Endothelial cell of umbilical vein (primary cell): ENCODE results near the gene PLBD2. TPM values are rescaled to one million over a fixed set of nuclear protein-coding genes. Genes with fewer than 3 reads are reported as not detected.

Experiments
- BruUV-seq: library from RNA; stranded (reverse); fragments of 400-500 nt; replicated peaks from 2 replicates; lab custom pipeline; 2021; lab: Mats Ljungman, UMichigan
- CTCF ChIA-PET: fragments of 300-600, 350-600 bp; sonication (Branson Sonifier 250); formaldehyde crosslinking; loops from one replicate; lab custom pipeline; 2021; ENCODE audit warnings: antibody characterized with exemption, inconsistent platforms; lab: Charles Lee
- POLR2A ChIA-PET: fragments of 300-600, 350-600 bp; sonication (Branson Sonifier 250); formaldehyde crosslinking; loops from one replicate; lab custom pipeline; 2021; ENCODE audit warnings: antibody characterized with exemption, inconsistent platforms; lab: Charles Lee
- DNase-seq: peaks from one replicate; pipeline ENCODE4 v3.0.0-alpha.2; 2011; ENCODE audit warnings: low read depth, low spot score
- FAIRE-seq: peaks from 2 replicates; lab custom pipeline; 2011; peaks lifted over from hg19 to GRCh38; lab: Jason Lieb, UNC
- H2AFZ ChIP-seq: 2 replicates; pipeline ENCODE4 v1.6.0; 2012; ENCODE audit warnings: low read depth, low read length, control low read depth, inconsistent platforms
- H3K27ac ChIP-seq: 2 replicates; pipeline ENCODE4 v1.5.1; 2011; ENCODE audit warnings: low read depth, mild to moderate bottlenecking, control low read depth, low read length, moderate library complexity; ENCODE audit not compliant: insufficient read depth
- H3K27me3 ChIP-seq, 2 experiments: 2 replicates each; pipeline versions ENCODE4 v1.6.0 to v1.6.1; 2011; ENCODE audit warnings: low read length in 2 of 2, mixed read lengths in 1 of 2; ENCODE audit not compliant: control insufficient read depth in 2 of 2, insufficient read depth in 2 of 2
- H3K36me3 ChIP-seq, 2 experiments: 2 replicates in 1 of 2; 3 replicates in 1 of 2; pipeline ENCODE4 v1.5.1; 2011; ENCODE audit warnings: low read length in 2 of 2, mild to moderate bottlenecking in 1 of 2, moderate library complexity in 1 of 2; ENCODE audit not compliant: control insufficient read depth in 2 of 2, insufficient read depth in 2 of 2; ENCODE audit errors: extremely low read depth in 1 of 2
- H3K4me1 ChIP-seq: 3 replicates; pipeline ENCODE4 v1.5.1; 2011; ENCODE audit warnings: mild to moderate bottlenecking, low read length; ENCODE audit not compliant: control insufficient read depth, insufficient read depth; ENCODE audit errors: extremely low read depth
- H3K4me2 ChIP-seq: 2 replicates; pipeline ENCODE4 v1.6.1; 2011; ENCODE audit warnings: low read length, control low read depth, mixed read lengths; ENCODE audit not compliant: insufficient read depth
- H3K4me3 ChIP-seq, 3 experiments: fragments of 200-600 bp in 1 of 3; sonication (generic), shearing (Covaris generic) in 1 of 3; replicated peaks in 1 of 3; 2 replicates each; pipeline ENCODE4 v1.5.1; 2011 to 2016; ENCODE audit warnings: control low read depth in 3 of 3, low read length in 3 of 3, mild to moderate bottlenecking in 2 of 3, inconsistent platforms in 1 of 3, low read depth in 1 of 3, moderate library complexity in 1 of 3; ENCODE audit not compliant: insufficient read depth in 1 of 3
- H3K79me2 ChIP-seq: 2 replicates; pipeline ENCODE4 v1.6.0; 2012; ENCODE audit warnings: low read length, inconsistent platforms; ENCODE audit not compliant: control insufficient read depth, insufficient read depth
- H3K9ac ChIP-seq: replicated peaks from 2 replicates; pipeline ENCODE3; 2011; ENCODE audit warnings: low read length, control low read depth; ENCODE audit not compliant: insufficient read depth; ENCODE audit errors: extremely low read depth
- H3K9me1 ChIP-seq: replicated peaks from 3 replicates; pipeline ENCODE4 v1.6.0; 2011; ENCODE audit warnings: mild to moderate bottlenecking, low read length; ENCODE audit not compliant: control insufficient read depth, insufficient read depth; ENCODE audit errors: extremely low read depth
- H3K9me3 ChIP-seq: replicated peaks from 2 replicates; pipeline ENCODE4 v1.5.1; 2012; ENCODE audit warnings: low read length, inconsistent platforms; ENCODE audit not compliant: control insufficient read depth, insufficient read depth
- H4K20me1 ChIP-seq: replicated peaks from 2 replicates; pipeline ENCODE3; 2011; ENCODE audit warnings: mild to moderate bottlenecking, low read length; ENCODE audit not compliant: control insufficient read depth, insufficient read depth; ENCODE audit errors: extremely low read depth
- EZH2 ChIP-seq: IDR thresholded peaks from 2 replicates; pipeline ENCODE4 v1.6.1; 2012; ENCODE audit warnings: borderline replicate concordance, low read depth, mild to moderate bottlenecking, moderate library complexity, low read length, inconsistent platforms; ENCODE audit not compliant: severe bottlenecking
- FOS ChIP-seq: IDR thresholded peaks from 2 replicates; pipeline ENCODE4 v1.6.1; 2011; ENCODE audit warnings: mild to moderate bottlenecking, low read length, moderate library complexity, borderline replicate concordance; ENCODE audit not compliant: insufficient read depth
- GATA2 ChIP-seq: IDR thresholded peaks from 2 replicates; pipeline ENCODE4 v1.7.0; 2011; ENCODE audit warnings: low read depth, mild to moderate bottlenecking, moderate library complexity, mixed read lengths, low read length; ENCODE audit not compliant: insufficient read length, insufficient read depth
- JUN ChIP-seq: IDR thresholded peaks from 2 replicates; pipeline ENCODE4 v1.6.1; 2011; ENCODE audit warnings: borderline replicate concordance, low read depth; ENCODE audit not compliant: insufficient read length, insufficient read depth
- MYC ChIP-seq: IDR thresholded peaks from one replicate; pipeline ENCODE4 v1.6.1; 2011; ENCODE audit warnings: mild to moderate bottlenecking, low read depth, low read length
- POLR2A ChIP-seq: IDR thresholded peaks from 2 replicates; pipeline ENCODE4 v1.6.1; 2012; ENCODE audit warnings: low read depth, mild to moderate bottlenecking, control low read depth, low read length
- POLR2AphosphoS5 ChIP-seq: IDR thresholded peaks from 2 replicates; pipeline ENCODE4 v1.6.1; 2012; ENCODE audit warnings: low read depth, mild to moderate bottlenecking, control low read depth, low read length, moderate library complexity; ENCODE audit not compliant: insufficient read depth
- dilution Hi-C: fragments of 300-500 bp; cut with MboI; formaldehyde crosslinking; loops from one replicate; pipeline ENCODE4 v1.15.0; 2019; ENCODE audit warnings: low sequenced_read_pairs; ENCODE audit not compliant: extremely low pct_ligation_motif_present
- intact Hi-C: fragments of 100-400 bp; cut with micrococcal nuclease; formaldehyde crosslinking; loops from one replicate; pipeline ENCODE4 v1.10.0; 2022
- polyA plus RNA-seq, 4 experiments: library from polyadenylated mRNA; depleted of rRNA in 3 of 4; stranded (reverse) in 3 of 4; unstranded in 1 of 4; fragments of >200 nt; gene quantifications; 2 replicates each; pipeline versions ENCODE4 v1.2.1 to v1.2.3, GENCODE V29; 2011 to 2012; ENCODE audit warnings: missing spikeins in 1 of 4
- total RNA-seq: library from RNA; stranded (reverse); gene quantifications from 2 replicates; pipeline ENCODE4 v1.2.3, GENCODE V29; 2021
- TF ChIP-seq, protein P1 (sequence below): IDR thresholded peaks from 2 replicates; pipeline ENCODE4 v1.6.1; 2011; ENCODE audit not compliant: insufficient read depth, insufficient read length
- TF ChIP-seq, protein P2 (sequence below), 2 donors: IDR thresholded peaks; 1 replicate in 1 of 2; 2 replicates in 1 of 2; pipeline ENCODE4 v1.5.1; 2011; ENCODE audit warnings: low read length in 2 of 2, mild to moderate bottlenecking in 2 of 2, moderate library complexity in 2 of 2, control low read depth in 1 of 2, inconsistent platforms in 1 of 2, low read depth in 1 of 2; ENCODE audit not compliant: insufficient read depth in 1 of 2; ENCODE audit errors: extremely low read depth in 1 of 2

PLBD2 gene
- total and polyA plus RNA-seq, 2 donors (not counting 3 experiments of a cell fraction or from before 2014, with no cell fraction given), result 24.4 to 46.8 TPM

DNA sequence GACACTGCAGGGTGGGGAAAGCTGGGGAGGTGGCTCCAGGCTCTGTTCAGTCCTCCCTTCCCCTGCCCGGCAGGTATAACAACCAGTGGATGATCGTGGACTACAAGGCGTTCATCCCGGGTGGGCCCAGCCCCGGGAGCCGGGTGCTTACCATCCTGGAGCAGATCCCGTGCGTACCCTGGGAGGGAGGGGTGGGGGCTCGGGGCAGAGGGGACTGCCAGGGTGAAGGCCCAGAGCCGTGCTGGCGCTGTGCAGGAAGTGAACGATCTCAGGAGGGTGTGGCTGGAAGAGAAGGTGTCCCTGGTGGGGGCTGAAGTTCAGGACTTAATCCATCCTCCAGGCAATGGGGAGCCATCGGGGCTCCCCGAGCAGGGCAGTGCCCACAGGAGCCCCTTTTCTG, 26.4 kb downstream of the PLBD2 start:
- Histone ChIP-seq H3K9me3 (no peaks in the 10 kb centered on the region), H2AFZ (no peak overlapping the region), H3K36me3 (peaks cover 0 to 12% of the 10 kb centered on the region in 2 experiments), H3K27ac (no peak overlapping the region), H4K20me1 (no peaks in the 10 kb centered on the region), H3K4me3 (no peak overlapping the region), H3K79me2 (no peaks in the 10 kb centered on the region), H3K9ac (no peak overlapping the region), H3K9me1 (no peaks in the 10 kb centered on the region), H3K4me2 (no peak overlapping the region), H3K4me1 (no peaks in the 10 kb centered on the region), H3K27me3 (no peaks in the 10 kb centered on the region)
- FAIRE-seq (no peak), DNase-seq (no peak)
- ChIA-PET POLR2A (no interaction called here), CTCF (interaction anchor here (0.6 to 1.0 kb wide), 2 partner anchors 41 to 1287 kb away, joined by 3 to 4 read pairs; no protein-coding TSS in a partner anchor)
- intact Hi-C loops (no loop called here), dilution Hi-C loops (no loop called here)
- BruUV-seq, result no TSS peak
- TF ChIP-seq MYC, result no peak
- no peak for TF ChIP-seq GATA2
- TF ChIP-seq, protein P1, sequence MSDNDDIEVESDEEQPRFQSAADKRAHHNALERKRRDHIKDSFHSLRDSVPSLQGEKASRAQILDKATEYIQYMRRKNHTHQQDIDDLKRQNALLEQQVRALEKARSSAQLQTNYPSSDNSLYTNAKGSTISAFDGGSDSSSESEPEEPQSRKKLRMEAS, result no peak
- no peak for TF ChIP-seq POLR2AphosphoS5
- no peak for TF ChIP-seq JUN
- no peak for TF ChIP-seq FOS
- no peak for TF ChIP-seq POLR2A
- TF ChIP-seq, protein P2, sequence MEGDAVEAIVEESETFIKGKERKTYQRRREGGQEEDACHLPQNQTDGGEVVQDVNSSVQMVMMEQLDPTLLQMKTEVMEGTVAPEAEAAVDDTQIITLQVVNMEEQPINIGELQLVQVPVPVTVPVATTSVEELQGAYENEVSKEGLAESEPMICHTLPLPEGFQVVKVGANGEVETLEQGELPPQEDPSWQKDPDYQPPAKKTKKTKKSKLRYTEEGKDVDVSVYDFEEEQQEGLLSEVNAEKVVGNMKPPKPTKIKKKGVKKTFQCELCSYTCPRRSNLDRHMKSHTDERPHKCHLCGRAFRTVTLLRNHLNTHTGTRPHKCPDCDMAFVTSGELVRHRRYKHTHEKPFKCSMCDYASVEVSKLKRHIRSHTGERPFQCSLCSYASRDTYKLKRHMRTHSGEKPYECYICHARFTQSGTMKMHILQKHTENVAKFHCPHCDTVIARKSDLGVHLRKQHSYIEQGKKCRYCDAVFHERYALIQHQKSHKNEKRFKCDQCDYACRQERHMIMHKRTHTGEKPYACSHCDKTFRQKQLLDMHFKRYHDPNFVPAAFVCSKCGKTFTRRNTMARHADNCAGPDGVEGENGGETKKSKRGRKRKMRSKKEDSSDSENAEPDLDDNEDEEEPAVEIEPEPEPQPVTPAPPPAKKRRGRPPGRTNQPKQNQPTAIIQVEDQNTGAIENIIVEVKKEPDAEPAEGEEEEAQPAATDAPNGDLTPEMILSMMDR (IDR thresholded peaks at IDR 0.05; ENCODE audit: extremely low read depth in 1 of 2, insufficient read depth in 1 of 2, low read depth in 1 of 2, low read length in 2 of 2), result no peak
- TF ChIP-seq EZH2, result no peak
